GM08714 (cell line): Measurements from ENCODE around the gene SCFD2.
"Not testable (repeated sequence)": the region's sequence is repeated elsewhere in the genome, so short reads cannot be mapped to it uniquely, and the experiment has no call there.

Experiments used
- H3K4me3 ChIP-seq: fragments of 200-500 bp; sonication (Bioruptor generic); 2 replicates; pipeline ENCODE4 v1.5.1; 2014; ENCODE audit warnings: mild to moderate bottlenecking, low read length, inconsistent platforms
- ZNF274 ChIP-seq: IDR thresholded peaks from 2 replicates; pipeline ENCODE4 v1.6.1; 2012; ENCODE audit warnings: mild to moderate bottlenecking, low read depth, low read length

SCFD2 gene

DNA sequence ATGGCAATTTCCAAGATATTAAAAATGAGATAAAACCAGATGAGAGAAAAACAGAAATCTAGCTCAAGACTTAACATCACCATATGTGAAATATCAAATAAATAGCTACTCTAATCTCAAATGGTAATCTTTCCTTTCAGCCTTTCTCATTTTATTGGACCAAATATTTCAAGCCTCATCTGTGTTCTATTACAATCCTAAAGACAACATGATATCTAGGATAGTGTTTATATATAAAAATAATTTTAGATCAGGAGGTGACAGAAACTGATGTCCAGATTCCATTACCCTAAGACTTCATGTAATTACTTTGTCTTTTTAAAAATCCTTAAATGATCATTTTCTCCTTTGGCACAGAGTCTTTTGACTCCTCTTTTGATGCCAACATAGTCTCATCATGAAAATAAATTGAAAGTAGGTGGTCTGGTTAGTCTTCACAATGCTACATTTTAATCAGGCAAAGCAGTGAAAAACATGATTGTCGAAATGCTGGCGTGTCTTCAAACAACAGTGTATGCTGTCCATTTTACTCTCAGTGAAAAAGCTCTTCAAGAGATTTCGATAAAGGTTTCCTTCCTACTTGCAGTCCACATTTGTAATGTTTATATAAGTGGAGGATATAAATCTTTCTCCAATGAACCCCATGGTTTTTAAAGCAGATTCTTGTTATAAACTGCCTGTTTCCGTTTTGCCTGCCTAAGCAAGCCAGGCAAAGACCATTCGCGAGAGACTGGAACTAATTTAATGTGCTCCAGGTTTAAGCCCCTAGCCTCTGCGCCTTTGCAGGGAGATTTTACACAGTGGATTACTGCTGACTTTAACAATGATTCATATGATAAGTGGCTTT lies 169.8 kb downstream of the SCFD2 start:
- TF ChIP-seq ZNF274 = no peak
- no peak overlapping the region for H3K4me3 ChIP-seq

DNA sequence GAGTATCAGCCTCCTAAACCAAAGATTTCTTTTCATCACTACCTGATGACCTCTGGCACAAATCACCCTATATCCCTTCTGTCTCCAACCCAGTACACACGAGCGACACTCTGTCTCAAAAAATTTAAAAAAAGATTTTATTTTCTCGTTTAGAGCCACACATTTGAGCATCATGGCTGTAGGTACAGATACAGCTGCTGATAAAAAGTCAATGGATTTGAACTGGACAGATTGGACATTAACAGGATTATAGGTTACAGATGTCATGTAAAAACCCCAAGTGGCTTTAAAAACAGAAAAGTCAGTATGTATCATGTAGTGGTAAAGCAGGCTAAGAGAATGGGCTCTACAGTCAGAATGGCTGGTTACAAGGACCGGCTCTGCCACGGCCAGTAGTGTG lies 171.1 kb downstream of the SCFD2 start:
- no peak for TF ChIP-seq ZNF274
- no peak overlapping the region for H3K4me3 ChIP-seq

DNA sequence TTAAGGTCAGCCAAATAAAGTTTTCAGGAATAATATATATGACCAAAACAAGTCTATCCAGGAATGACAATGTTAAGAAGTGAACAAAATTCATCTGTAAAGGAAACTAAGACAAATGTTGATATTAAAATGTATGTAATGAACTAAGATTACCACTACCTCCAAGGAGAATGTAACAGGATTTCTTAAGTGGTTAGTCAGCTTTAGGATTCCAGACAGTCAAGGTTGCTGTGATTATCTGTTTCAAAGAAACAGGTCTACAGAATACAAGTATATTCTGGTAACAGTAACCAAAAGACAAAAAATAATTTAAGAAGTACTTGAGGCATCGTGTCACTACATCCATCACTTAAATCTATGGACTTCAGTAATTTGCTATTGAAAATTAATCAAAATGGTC lies 172.8 kb downstream of the SCFD2 start:
- H3K4me3 ChIP-seq = no peak overlapping the region
- no peak for TF ChIP-seq ZNF274

DNA sequence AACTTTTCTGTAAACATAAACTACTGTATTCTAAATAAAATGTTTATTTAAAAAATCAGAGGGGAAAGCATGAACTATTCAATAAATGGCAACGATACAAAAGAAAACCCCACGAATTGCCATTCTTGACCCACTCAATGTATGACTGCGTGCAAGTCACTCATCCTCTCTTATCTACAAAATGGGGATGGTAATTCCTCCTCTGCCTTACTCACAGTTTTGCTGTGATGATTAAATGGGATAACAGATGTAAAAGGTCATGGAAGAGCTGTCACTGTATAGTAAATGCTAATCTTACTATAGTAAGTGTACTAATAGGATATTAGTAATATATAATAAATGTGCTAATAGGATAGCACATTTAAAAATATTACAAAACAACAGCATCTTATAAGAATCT lies 173.4 kb downstream of the SCFD2 start:
- no peak for TF ChIP-seq ZNF274
- no peak overlapping the region for H3K4me3 ChIP-seq

DNA sequence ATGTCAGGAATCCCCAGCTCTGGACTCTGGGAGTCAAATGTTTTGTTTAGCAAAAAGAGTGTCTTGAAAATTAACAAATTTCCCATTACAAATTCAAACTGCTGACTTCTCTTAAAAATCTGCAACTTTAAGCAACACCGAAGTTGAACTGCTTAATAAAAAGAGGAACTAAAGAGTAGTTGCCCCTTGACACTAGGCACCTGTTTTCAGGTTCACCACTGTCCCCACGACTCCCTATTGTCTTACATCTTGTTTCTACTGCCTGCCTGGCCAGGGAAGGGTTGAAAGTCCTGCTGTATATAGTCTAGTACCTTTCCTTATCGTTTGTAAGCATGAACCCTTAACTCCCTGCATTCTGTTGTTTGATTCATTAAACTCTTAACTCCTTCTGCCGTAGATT lies 173.9 kb downstream of the SCFD2 start:
- TF ChIP-seq ZNF274 = no peak
- no peak overlapping the region for H3K4me3 ChIP-seq

DNA sequence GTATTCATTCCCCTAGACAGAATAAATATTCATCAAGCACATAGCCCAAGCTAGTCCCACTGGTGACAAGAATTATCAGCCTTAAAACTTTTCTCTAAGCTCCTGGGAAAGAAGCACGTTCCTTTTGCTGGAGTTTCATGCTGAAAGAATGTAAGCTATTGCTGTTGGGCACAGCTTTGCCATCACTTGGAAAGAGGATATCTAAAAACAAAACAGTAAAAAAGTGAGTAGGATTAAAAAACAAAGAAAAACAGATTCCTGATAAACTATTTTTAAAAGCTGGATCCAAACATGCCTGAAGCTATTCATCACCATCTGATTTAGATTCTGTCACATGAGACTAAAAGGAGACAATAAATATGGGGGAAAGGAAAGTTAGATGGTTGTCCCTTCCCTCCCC lies 176.8 kb downstream of the SCFD2 start:
- no peak overlapping the region for H3K4me3 ChIP-seq
- TF ChIP-seq ZNF274 = no peak

DNA sequence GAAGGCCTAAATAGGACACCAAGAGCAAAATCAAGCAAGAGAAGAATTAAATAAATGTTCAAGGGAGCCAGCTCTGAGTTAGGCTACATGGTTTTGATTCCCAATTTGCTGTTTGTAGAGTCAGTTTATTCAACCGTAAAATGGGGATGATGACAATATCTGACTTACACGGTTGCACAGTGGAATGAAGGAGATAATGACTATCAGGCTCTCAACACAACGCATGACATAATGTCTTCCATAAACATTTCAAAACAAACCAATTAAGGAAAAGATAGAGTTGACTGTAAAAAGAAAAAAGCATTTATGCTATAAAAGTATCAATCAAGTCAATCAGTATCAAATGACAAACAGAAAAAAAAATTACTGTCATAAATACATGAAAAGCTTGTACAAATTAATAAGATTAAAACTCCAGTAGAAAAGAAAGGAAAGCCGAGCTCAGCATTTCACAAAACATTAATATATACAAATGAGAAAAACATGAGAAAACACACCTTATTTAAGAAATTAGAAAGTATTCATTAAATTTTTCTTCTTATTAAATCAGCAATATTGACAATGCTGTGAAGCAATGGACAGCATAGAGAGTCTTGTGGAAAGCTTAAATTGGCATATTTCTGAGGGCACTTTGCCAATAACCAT lies 179.0 kb downstream of the SCFD2 start:
- H3K4me3 ChIP-seq = no peak overlapping the region

DNA sequence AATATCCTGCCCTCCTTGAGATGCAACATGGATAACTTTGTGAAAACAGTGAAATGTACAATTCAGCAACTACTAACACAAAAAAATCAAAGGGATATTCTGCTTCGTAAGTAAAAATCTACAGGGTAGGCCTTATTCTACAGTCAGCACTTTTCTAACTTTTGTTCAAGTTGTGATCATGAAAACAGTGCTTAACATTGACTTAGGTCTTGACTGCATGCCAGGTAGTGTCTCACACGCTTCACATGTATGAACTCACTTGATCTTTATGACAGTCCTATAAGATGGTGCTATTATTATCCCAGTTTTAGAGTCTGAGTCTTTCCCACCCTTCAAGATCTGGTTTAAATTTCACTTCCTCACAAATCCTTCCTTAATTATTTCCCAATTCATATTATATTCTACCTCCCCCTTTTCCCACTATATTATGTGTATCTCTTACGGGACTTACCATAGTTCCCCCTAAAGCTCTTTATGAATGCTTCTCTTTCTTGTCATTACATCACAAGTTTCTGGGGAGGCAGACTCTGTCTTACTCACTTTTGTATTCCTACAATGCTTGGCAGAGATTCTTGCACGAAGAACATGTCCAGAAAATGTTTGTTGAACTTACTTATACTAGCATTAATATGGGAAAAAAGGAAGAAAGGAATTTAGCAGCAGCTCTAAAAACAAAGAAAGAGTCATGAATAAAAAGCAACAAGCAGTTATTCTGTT lies 179.8 kb downstream of the SCFD2 start:
- TF ChIP-seq ZNF274 = no peak
- no peak overlapping the region for H3K4me3 ChIP-seq

More for the DNA sequence above, 179.0 kb downstream of the SCFD2 start:
- no peak for TF ChIP-seq ZNF274

DNA sequence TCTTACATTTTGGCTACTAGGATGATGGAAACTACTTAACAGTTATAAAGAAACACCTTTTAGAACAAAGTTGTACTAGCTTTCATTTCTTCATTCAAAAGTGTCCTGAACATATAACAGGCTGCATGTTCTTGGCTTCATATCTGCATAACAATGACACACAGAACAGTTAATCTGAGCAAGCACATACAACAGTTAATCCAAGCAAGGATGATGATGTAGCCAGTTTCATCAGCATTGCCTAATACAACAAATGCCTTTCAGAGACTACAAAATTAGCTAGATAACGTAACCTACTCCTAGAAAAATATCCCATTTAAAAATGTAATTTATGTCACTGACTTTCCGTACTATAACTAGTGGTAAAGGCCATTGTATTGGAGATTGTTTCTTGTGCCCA lies 182.1 kb downstream of the SCFD2 start:
- H3K4me3 ChIP-seq = no peak overlapping the region
- TF ChIP-seq ZNF274 = no peak

DNA sequence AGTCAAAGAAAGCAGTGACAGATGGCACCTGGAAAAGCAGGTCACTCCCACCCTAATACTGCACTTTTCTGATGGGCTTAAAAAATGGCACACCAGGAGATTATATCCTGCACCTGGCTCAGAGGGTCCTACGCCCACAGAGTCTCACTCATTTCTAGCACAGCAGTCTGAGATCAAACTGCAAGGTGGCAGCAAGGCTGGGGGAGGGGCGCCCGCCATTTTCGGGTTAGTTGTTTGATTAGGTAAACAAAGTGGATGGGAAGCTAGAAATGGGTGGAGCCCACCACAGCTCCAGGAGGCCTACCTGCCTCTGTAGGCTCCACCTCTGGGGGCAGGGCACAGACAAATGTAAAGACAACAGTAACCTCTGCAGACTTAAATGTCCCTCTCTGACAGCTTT lies 188.1 kb downstream of the SCFD2 start:
- not testable (repeated sequence) for H3K4me3 ChIP-seq

DNA sequence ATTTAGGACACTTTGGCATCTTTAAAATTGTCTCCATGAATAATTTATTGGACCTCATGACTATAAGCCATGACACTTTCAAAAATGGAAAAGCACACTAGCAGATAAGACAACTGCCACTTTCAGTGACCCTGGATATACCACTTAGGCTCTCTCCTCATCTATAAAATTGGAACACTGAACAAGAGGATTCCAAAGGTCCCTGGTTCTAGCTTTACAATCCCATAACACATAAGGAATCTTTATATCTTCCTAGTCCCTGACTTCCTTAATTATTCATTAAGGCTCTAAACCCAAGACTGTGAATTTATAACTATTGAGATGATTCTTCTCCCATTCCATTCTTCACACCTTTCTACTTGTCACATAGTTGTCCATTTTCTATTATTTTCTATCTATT lies 190.2 kb downstream of the SCFD2 start:
- no peak overlapping the region for H3K4me3 ChIP-seq

DNA sequence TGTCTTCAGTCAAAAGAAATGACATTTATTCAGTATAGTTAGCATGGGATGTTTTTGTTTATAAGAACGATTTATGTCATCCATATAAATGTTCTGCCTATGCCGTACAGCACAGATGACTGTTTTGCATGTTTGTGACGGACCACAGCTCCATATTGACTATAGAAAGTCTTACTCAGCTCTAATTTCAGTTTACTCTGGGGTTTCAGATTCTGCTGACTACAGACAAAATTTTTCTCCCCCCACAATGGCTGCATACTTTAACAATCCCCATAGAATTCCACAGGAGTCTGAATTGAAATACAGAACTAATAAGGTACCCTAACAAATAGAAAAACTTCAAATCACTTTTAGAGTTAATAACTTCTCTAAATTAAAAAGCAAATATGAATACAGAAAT lies 191.0 kb downstream of the SCFD2 start:
- TF ChIP-seq ZNF274 = no peak
- H3K4me3 ChIP-seq = no peak overlapping the region

More for the DNA sequence above, 190.2 kb downstream of the SCFD2 start:
- no peak for TF ChIP-seq ZNF274

DNA sequence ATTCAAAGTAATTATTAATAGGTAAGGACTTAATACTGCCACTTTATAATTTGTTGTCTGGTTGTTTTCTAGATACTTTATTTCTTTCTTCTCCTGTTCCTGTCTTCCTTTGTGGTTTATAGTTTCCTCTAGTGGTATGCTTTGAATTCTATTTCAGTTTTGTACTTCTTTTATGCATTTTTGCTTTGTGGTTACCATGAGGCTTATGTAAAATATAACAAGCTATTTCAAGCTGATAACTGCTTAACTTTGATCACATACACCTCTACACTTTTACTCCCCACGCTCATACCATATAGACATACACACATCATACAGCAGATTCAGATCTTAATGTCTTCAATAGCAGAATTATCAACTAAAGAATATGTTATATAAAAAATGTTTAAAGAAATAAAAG lies 192.3 kb downstream of the SCFD2 start:
- TF ChIP-seq ZNF274 = no peak
- H3K4me3 ChIP-seq = no peak overlapping the region

DNA sequence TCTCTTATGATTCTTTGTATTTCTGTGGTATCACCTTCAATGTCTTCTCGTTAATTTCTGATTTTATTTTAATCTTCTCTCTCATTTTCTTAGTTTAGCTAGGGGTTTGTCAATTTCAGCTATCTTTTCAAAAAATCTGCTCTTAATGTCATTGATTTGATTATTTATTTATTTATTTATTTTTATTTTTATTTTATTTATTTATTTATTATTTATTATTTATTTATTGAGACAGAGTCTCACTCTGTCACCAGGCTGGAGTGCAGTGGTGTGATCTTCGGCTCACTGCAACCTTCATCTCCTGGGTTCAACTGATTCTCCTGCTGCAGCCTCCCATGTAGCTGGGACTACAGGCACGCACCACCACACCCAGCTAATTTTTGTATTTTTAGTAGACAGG lies 194.1 kb downstream of the SCFD2 start:
- no peak for TF ChIP-seq ZNF274

DNA sequence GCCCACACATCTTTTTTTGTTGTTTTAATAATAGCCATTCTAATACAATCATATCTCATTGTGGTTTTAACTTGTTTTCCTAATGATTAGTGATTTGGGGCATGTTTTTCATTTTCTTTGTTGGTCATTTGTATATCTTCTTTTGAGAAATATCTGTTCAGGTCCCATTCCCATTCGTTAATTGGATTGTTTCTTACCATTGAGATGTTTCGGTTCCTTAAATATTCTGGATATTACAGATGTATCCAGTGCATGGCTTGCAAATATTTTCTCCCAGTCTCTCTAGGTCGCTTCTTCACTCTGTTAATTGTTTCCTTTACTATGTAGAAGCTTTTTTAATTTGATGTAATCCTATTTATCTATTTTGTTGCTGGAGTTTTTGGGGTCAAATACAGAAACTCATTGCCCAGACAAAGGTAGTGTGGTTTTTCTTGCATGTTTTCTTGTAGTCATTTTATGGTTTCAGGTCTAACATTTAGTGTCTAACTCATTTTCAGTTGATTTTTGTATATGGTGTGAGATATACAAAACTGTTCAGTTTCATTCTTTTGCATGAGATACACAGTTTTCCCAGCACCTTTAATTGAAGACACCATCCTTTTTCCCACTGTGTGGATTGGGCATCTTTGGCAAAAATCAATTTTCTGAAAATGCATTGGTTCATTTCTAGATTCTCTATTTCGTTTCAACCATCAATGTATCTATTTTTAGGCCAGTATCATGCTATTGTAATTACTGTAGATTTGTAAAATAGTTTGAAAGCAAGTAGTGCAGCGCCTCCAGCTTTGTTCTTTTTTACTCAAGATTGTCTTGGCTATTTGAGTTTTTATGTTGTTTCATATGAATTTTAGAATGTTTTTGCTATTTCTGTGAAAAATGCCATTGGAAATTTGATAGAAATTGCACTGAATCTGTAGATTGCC lies 195.9 kb downstream of the SCFD2 start:
- TF ChIP-seq ZNF274 = no peak
- H3K4me3 ChIP-seq = no peak overlapping the region

More for the DNA sequence above, 194.1 kb downstream of the SCFD2 start:
- no peak overlapping the region for H3K4me3 ChIP-seq
